A549 (cell line): ENCODE results near the gene SLC45A2.

Source experiments
- BHLHE40 ChIP-seq: IDR thresholded peaks from 2 replicates; pipeline ENCODE4 v1.6.1; 2012; ENCODE audit warnings: low read depth, low read length, inconsistent platforms
- CTCF ChIP-seq: fragments of >200 bp; sonication (Bioruptor Twin); formaldehyde crosslinking; IDR thresholded peaks from 3 replicates; pipeline ENCODE4 v1.5.1; 2016
- HDAC2 ChIP-seq: fragments of 200-600 bp; sonication (generic); IDR thresholded peaks from 2 replicates; pipeline ENCODE4 v1.6.1; 2016
- RAD21 ChIP-seq, 2 experiments: fragments of >200 bp in 1 of 2; sonication (Bioruptor Twin) in 1 of 2; formaldehyde crosslinking in 1 of 2; IDR thresholded peaks in 1 of 2; conservative IDR thresholded peaks in 1 of 2; 2 replicates in 1 of 2; 3 replicates in 1 of 2; pipeline ENCODE4 v1.6.1; 2012 to 2018; ENCODE audit warnings: inconsistent platforms in 1 of 2

GRCh38 chr5:33995865-33996264 is 11.4 kb upstream of the SLC45A2 start:
- TF ChIP-seq BHLHE40 (no peak), RAD21 (conservative IDR thresholded peaks at IDR 0.05 in 1 of 2, IDR thresholded peaks at IDR 0.05 in 1 of 2) (no peak), CTCF (no peak), HDAC2 (no peak)
